GM10266 (cell line): ENCODE measurements around the gene KRTAP10-6.
"Not testable (repeated sequence)": the region's sequence is repeated elsewhere in the genome, so short reads cannot be mapped to it uniquely, and the experiment has no call there.

ENCODE experiments used
- DNase-seq: peaks from one replicate; pipeline ENCODE4 v3.0.0; 2012; ENCODE audit errors: extremely low spot score
- CTCF ChIP-seq: IDR thresholded peaks from 2 replicates; pipeline ENCODE4 v1.5.1; 2012; ENCODE audit warnings: mild to moderate bottlenecking, low read depth; ENCODE audit not compliant: control insufficient read depth, insufficient read depth; ENCODE audit errors: missing control alignments

KRTAP10-6 gene

GRCh38 chr21:44581158-44581557 lies 11.1 kb downstream of the KRTAP10-6 start:
- no peak for DNase-seq
- TF ChIP-seq CTCF, result no peak

GRCh38 chr21:44580231-44580821 lies 12.0 kb downstream of the KRTAP10-6 start, which contains the start of gene KRTAP10-5:
Gene KRTAP10-5 (minus strand): TSS chr21:44580604. CDS start chr21:44580578, 26 bp downstream.
- DNase-seq, result not testable (repeated sequence)

GRCh38 chr21:44579833-44580144 lies 12.5 kb downstream of the KRTAP10-6 start:
- DNase-seq, result no peak
- no peak for TF ChIP-seq CTCF

DNA sequence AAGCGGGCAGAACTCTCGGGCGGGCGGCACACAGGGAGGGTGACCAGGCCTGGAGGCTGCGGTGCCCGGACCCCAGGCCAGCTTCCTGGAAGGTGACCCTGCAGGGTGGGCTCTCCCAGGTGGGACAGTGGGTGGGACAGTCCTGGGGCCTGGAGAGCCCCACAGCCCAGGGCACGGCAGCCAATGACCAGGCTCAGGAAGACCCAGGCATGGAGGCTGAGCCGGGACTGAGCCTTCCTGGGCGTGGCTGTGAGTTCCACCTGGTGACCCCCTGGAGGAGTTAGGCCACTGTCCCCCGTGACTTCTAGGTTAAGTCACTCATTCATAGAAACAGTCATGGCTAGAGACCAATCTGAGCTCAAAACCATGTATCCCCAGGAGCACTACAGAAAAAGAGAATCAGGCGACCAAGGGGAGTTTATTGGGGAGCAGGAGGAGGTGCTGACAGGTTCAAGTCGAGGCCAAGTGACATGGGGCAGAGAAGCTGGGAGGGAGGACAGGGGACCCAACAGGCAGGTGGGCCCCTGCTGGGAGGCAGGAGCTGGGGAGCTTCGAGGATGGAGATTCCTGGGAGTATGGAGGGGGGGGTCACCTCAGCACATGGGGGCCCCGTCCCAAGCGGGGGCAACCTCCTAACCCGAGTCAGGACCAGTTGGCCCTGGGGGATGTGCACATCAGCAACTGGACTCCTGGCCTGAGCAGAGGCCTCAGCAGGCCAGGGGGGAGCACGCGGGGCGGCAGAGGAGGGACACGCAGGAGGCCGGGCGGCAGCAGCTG lies 13.1 kb downstream of the KRTAP10-6 start:
- no peak for DNase-seq
- TF ChIP-seq CTCF, result no peak

DNA sequence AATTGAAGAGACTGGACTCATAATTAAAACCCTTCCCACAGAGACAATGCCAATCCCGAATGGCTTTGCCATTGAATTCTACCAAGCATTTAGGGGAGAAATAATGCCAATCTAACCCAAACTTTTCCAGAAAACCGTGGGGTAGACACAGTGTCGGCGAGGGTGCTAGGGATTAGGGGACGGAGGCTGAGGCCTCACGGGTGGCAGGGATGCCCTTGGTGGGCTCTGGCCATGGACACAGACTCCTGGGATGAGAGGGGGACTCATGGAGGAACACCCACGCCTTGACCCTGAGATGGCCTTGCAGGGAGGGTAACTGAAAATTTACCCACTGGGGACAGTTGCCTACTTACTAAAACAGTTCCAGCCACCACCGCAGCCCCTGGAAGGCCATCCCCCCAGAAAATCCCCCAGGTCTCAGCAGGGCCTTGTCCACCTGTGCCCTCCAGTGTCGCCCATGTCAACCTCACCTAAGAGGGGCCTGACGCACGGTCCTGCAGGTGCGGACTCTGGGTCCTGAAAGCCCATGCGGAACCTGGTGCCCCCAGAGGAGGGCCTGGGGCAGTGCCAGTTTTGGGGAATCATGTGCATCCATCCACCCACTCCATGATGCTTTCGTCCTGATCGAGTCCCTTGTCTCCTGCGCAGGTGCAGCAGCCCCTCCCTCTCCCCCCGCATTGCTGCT lies 13.8 kb downstream of the KRTAP10-6 start:
- DNase-seq, result no peak
- no peak for TF ChIP-seq CTCF

GRCh38 chr21:44576025-44576420 lies 16.3 kb downstream of the KRTAP10-6 start:
- TF ChIP-seq CTCF, result no peak
- DNase-seq, result no peak

- no peak for TF ChIP-seq CTCF
- DNase-seq, result no peak
Measured at GRCh38 chr21:44575307-44576024, 16.8 kb downstream of the KRTAP10-6 start.
